ENCODE measurements around the gene DOCK4.

DOCK4 gene

GRCh38 chr7:111735661-111736551 is 470.3 kb downstream of the DOCK4 start:
- TF ChIP-seq CTCF (IDR thresholded peaks at IDR 0.05; ENCODE audit: low read depth, low read length), result peak; percentile 89
- Histone ChIP-seq H3K9me3 (no peaks in the 10 kb centered on the region), H3K4me3 (ENCODE audit: low read depth, low read length) (peak overlapping the region; percentile 36), H3K27me3 (no peaks in the 10 kb centered on the region), H3K36me3 (no peaks in the 10 kb centered on the region), H3K4me1 (peaks cover 22% of the 10 kb centered on the region)
- peak; percentile 70 for DNase-seq

- no peaks in the 10 kb centered on the region for H3K27me3 ChIP-seq
- TF ChIP-seq CTCF (IDR thresholded peaks at IDR 0.05; ENCODE audit: low read depth, low read length), result no peak
- H3K4me3 ChIP-seq (ENCODE audit: low read depth, low read length), result no peak overlapping the region
- no peaks in the 10 kb centered on the region for H3K9me3 ChIP-seq
- no peak for DNase-seq
- H3K4me1 ChIP-seq, result peaks cover 28% of the 10 kb centered on the region
- no peaks in the 10 kb centered on the region for H3K36me3 ChIP-seq
These were observed 471.1 kb downstream of the DOCK4 start for GRCh38 chr7:111734954-111735660.

- no peak for DNase-seq
- no peak for TF ChIP-seq CTCF (IDR thresholded peaks at IDR 0.05; ENCODE audit: low read depth, low read length)
- H3K27me3 ChIP-seq, result no peaks in the 10 kb centered on the region
- H3K4me3 ChIP-seq (ENCODE audit: low read depth, low read length), result no peak overlapping the region
- no peaks in the 10 kb centered on the region for H3K9me3 ChIP-seq
- H3K36me3 ChIP-seq, result no peaks in the 10 kb centered on the region
- H3K4me1 ChIP-seq, result peaks cover 31% of the 10 kb centered on the region
These were observed 473.3 kb downstream of the DOCK4 start for GRCh38 chr7:111732923-111733322.

GRCh38 chr7:111730476-111731300 is 475.5 kb downstream of the DOCK4 start:
- no peaks in the 10 kb centered on the region for H3K36me3 ChIP-seq

GRCh38 chr7:111730057-111730456 is 476.1 kb downstream of the DOCK4 start:
- TF ChIP-seq CTCF (IDR thresholded peaks at IDR 0.05; ENCODE audit: low read depth, low read length), result no peak
- peaks cover 17% of the 10 kb centered on the region for H3K4me1 ChIP-seq
- peak; percentile 20 for DNase-seq
- H3K4me3 ChIP-seq (ENCODE audit: low read depth, low read length), result peak overlapping the region; percentile 22; the same call in 1 of the 2 replicates
- no peaks in the 10 kb centered on the region for H3K9me3 ChIP-seq
- no peaks in the 10 kb centered on the region for H3K27me3 ChIP-seq
- H3K36me3 ChIP-seq, result no peaks in the 10 kb centered on the region

More at GRCh38 chr7:111730476-111731300, 475.5 kb downstream of the DOCK4 start:
- peak overlapping the region; percentile 22; the same call in 1 of the 2 replicates for H3K4me3 ChIP-seq (ENCODE audit: low read depth, low read length)
- TF ChIP-seq CTCF (IDR thresholded peaks at IDR 0.05; ENCODE audit: low read depth, low read length), result peak; percentile 88
- no peaks in the 10 kb centered on the region for H3K27me3 ChIP-seq
- H3K4me1 ChIP-seq, result peaks cover 21% of the 10 kb centered on the region
- peak; percentile 57 for DNase-seq
- H3K9me3 ChIP-seq, result no peaks in the 10 kb centered on the region

Data from BE2C (cell line).